ENCODE data around the gene DHRS3.

- TF ChIP-seq POLR2A (IDR thresholded peaks at IDR 0.05) (no peak), POLR2AphosphoS5 (IDR thresholded peaks at IDR 0.05) (no peak)
- TF ChIP-seq, protein P1, sequence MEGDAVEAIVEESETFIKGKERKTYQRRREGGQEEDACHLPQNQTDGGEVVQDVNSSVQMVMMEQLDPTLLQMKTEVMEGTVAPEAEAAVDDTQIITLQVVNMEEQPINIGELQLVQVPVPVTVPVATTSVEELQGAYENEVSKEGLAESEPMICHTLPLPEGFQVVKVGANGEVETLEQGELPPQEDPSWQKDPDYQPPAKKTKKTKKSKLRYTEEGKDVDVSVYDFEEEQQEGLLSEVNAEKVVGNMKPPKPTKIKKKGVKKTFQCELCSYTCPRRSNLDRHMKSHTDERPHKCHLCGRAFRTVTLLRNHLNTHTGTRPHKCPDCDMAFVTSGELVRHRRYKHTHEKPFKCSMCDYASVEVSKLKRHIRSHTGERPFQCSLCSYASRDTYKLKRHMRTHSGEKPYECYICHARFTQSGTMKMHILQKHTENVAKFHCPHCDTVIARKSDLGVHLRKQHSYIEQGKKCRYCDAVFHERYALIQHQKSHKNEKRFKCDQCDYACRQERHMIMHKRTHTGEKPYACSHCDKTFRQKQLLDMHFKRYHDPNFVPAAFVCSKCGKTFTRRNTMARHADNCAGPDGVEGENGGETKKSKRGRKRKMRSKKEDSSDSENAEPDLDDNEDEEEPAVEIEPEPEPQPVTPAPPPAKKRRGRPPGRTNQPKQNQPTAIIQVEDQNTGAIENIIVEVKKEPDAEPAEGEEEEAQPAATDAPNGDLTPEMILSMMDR (IDR thresholded peaks at IDR 0.05): no peak
Measured at GRCh38 chr1:12644829-12645228, 26.8 kb upstream of the DHRS3 start.
